Glomerular visceral epithelial cell (primary cell): ENCODE data around the gene ATP8A1.
A peak's percentile ranks its signal among the peaks of the same experiment; 100 is the strongest.
"Not testable (repeated sequence)": the region's sequence is repeated elsewhere in the genome, so short reads cannot be mapped to it uniquely, and the experiment has no call there.

Source experiments
- DNase-seq: peaks from one replicate; pipeline ENCODE4 v3.0.0-alpha.2; 2016; ENCODE audit errors: extremely low spot score

Gene ATP8A1

GRCh38 chr4:42656944-42657792 is at the start of gene ATP8A1:
Gene ATP8A1, minus strand, starts transcription at chr4:42657105. Its CDS starts 232 bp downstream, at chr4:42656873.
- DNase-seq, result peak; percentile 90

- no peak for DNase-seq
These were observed 49.2 kb upstream of the ATP8A1 start for GRCh38 chr4:42706086-42706485.

- no peak for DNase-seq
These were observed 46.9 kb upstream of the ATP8A1 start for GRCh38 chr4:42703813-42704212.

- DNase-seq, result no peak
These were observed 46.0 kb upstream of the ATP8A1 start for GRCh38 chr4:42702895-42703294.

- not testable (repeated sequence) for DNase-seq
These were observed 44.9 kb upstream of the ATP8A1 start for GRCh38 chr4:42701780-42702179.

GRCh38 chr4:42690537-42690936 is 33.6 kb upstream of the ATP8A1 start:
- no peak for DNase-seq

- no peak for DNase-seq
These were observed 26.5 kb upstream of the ATP8A1 start for GRCh38 chr4:42683393-42683792.

- DNase-seq, result no peak
These were observed 21.6 kb upstream of the ATP8A1 start for GRCh38 chr4:42678512-42678911.

- DNase-seq, result no peak
These were observed 19.4 kb upstream of the ATP8A1 start for GRCh38 chr4:42676066-42676951.

GRCh38 chr4:42673082-42673425 is 16.1 kb upstream of the ATP8A1 start:
- DNase-seq, result no peak

- DNase-seq, result no peak
These were observed 15.6 kb upstream of the ATP8A1 start for GRCh38 chr4:42672359-42673081.

GRCh38 chr4:42671431-42672194 is 14.7 kb upstream of the ATP8A1 start:
- DNase-seq, result no peak

- DNase-seq, result no peak
These were observed 1.4 kb upstream of the ATP8A1 start for GRCh38 chr4:42658261-42658660.

GRCh38 chr4:42656679-42656943 is 294 bp downstream of the ATP8A1 start:
- DNase-seq, result no peak

GRCh38 chr4:42655921-42656678 is 805 bp downstream of the ATP8A1 start:
- no peak for DNase-seq

GRCh38 chr4:42655269-42655637 is 1.7 kb downstream of the ATP8A1 start:
- DNase-seq, result no peak

GRCh38 chr4:42654631-42655268 is 2.2 kb downstream of the ATP8A1 start:
- peak; percentile 75 for DNase-seq

- DNase-seq, result peak; percentile 2
These were observed 3.0 kb downstream of the ATP8A1 start for GRCh38 chr4:42653626-42654560.

- not testable (repeated sequence) for DNase-seq
These were observed 4.2 kb downstream of the ATP8A1 start for GRCh38 chr4:42652529-42653231.
